ENCODE data around the gene B4GAT1. TPM values are rescaled to one million over a fixed set of nuclear protein-coding genes. Genes with fewer than 3 reads are reported as not detected.

The B4GAT1 gene
- total and polyA plus RNA-seq, 2 donors (not counting 3 experiments of a cell fraction or from before 2014, with no cell fraction given): 21.2 to 21.6 TPM

GRCh38 chr11:66327171-66328030 is 20.0 kb downstream of the B4GAT1 start:
- Histone ChIP-seq H3K4me3 (replicated peaks in 1 of 3; ENCODE audit: insufficient read depth in 1 of 3, low read depth in 1 of 3, low read length in 3 of 3) (no peak overlapping the region), H3K36me3 (ENCODE audit: control insufficient read depth in 2 of 2, extremely low read depth in 1 of 2, insufficient read depth in 2 of 2, low read length in 2 of 2) (no peaks in the 10 kb centered on the region), H3K9me1 (replicated peaks; ENCODE audit: control insufficient read depth, extremely low read depth, insufficient read depth, low read length) (no peaks in the 10 kb centered on the region), H3K27ac (ENCODE audit: insufficient read depth, low read depth, low read length) (no peak overlapping the region), H3K4me2 (ENCODE audit: insufficient read depth, low read length) (no peak overlapping the region), H4K20me1 (replicated peaks; ENCODE audit: control insufficient read depth, extremely low read depth, insufficient read depth, low read length) (no peaks in the 10 kb centered on the region), H3K79me2 (ENCODE audit: control insufficient read depth, insufficient read depth, low read length) (no peaks in the 10 kb centered on the region), H3K9me3 (replicated peaks; ENCODE audit: control insufficient read depth, insufficient read depth, low read length) (no peaks in the 10 kb centered on the region), H2AFZ (ENCODE audit: low read depth, low read length) (peak overlapping the region; percentile 11), H3K9ac (replicated peaks; ENCODE audit: extremely low read depth, insufficient read depth, low read length) (no peak overlapping the region), H3K4me1 (ENCODE audit: control insufficient read depth, extremely low read depth, insufficient read depth, low read length) (peaks cover 7% of the 10 kb centered on the region), H3K27me3 (ENCODE audit: control insufficient read depth in 2 of 2, insufficient read depth in 2 of 2, low read length in 2 of 2) (no peaks in the 10 kb centered on the region)
- intact Hi-C loops (cut with micrococcal nuclease) (loop anchor here (1.0 kb wide), 2 partner anchors 9 to 15 kb away; partner anchors contain the start of gene RIN1), dilution Hi-C loops (cut with MboI; ENCODE audit: extremely low pct_ligation_motif_present, low sequenced_read_pairs) (no loop called here)
- BruUV-seq (replicated peaks): no TSS peak
- DNase-seq (ENCODE audit: low read depth, low spot score) (no peak), FAIRE-seq (no peak)
- POLR2A ChIA-PET: interaction anchor here (1.3 kb wide), 1 partner anchor 16 kb away, joined by 4 read pairs; no protein-coding TSS in a partner anchor
- CTCF ChIA-PET: interaction anchor here (0.6 to 4.0 kb wide), 4 partner anchors 8 to 17 kb away, joined by 3 to 56 read pairs (median 6); partner anchors contain the start of genes CD248 and RIN1
- TF ChIP-seq EZH2 (IDR thresholded peaks at IDR 0.05; ENCODE audit: borderline replicate concordance, low read depth, low read length, severe bottlenecking): no peak
- peak; percentile 37 for TF ChIP-seq FOS (IDR thresholded peaks at IDR 0.05; ENCODE audit: borderline replicate concordance, insufficient read depth, low read length)

- Histone ChIP-seq H3K4me1 (ENCODE audit: control insufficient read depth, extremely low read depth, insufficient read depth, low read length) (peaks cover 7% of the 10 kb centered on the region), H3K27ac (ENCODE audit: insufficient read depth, low read depth, low read length) (no peak overlapping the region), H2AFZ (ENCODE audit: low read depth, low read length) (no peak overlapping the region), H3K9ac (replicated peaks; ENCODE audit: extremely low read depth, insufficient read depth, low read length) (no peak overlapping the region), H3K4me2 (ENCODE audit: insufficient read depth, low read length) (no peak overlapping the region), H3K79me2 (ENCODE audit: control insufficient read depth, insufficient read depth, low read length) (no peaks in the 10 kb centered on the region), H3K27me3 (ENCODE audit: control insufficient read depth in 2 of 2, insufficient read depth in 2 of 2, low read length in 2 of 2) (no peaks in the 10 kb centered on the region), H3K9me1 (replicated peaks; ENCODE audit: control insufficient read depth, extremely low read depth, insufficient read depth, low read length) (no peaks in the 10 kb centered on the region), H4K20me1 (replicated peaks; ENCODE audit: control insufficient read depth, extremely low read depth, insufficient read depth, low read length) (no peaks in the 10 kb centered on the region), H3K4me3 (replicated peaks in 1 of 3; ENCODE audit: insufficient read depth in 1 of 3, low read depth in 1 of 3, low read length in 3 of 3) (no peak overlapping the region), H3K36me3 (ENCODE audit: control insufficient read depth in 2 of 2, extremely low read depth in 1 of 2, insufficient read depth in 2 of 2, low read length in 2 of 2) (no peaks in the 10 kb centered on the region), H3K9me3 (replicated peaks; ENCODE audit: control insufficient read depth, insufficient read depth, low read length) (no peaks in the 10 kb centered on the region)
- DNase-seq (ENCODE audit: low read depth, low spot score): no peak
- CTCF ChIA-PET: interaction anchor here (0.6 to 4.0 kb wide), 4 partner anchors 9 to 17 kb away, joined by 3 to 56 read pairs (median 6); partner anchors contain the start of genes CD248 and RIN1
- dilution Hi-C loops (cut with MboI; ENCODE audit: extremely low pct_ligation_motif_present, low sequenced_read_pairs) (no loop called here), intact Hi-C loops (cut with micrococcal nuclease) (no loop called here)
- POLR2A ChIA-PET: interaction anchor here (1.3 kb wide), 1 partner anchor 15 kb away, joined by 4 read pairs; no protein-coding TSS in a partner anchor
- TF ChIP-seq EZH2 (IDR thresholded peaks at IDR 0.05; ENCODE audit: borderline replicate concordance, low read depth, low read length, severe bottlenecking): no peak
- no peak for TF ChIP-seq GATA2 (IDR thresholded peaks at IDR 0.05; ENCODE audit: insufficient read depth, insufficient read length, low read depth, low read length)
- no peak for TF ChIP-seq JUN (IDR thresholded peaks at IDR 0.05; ENCODE audit: borderline replicate concordance, insufficient read depth, insufficient read length, low read depth)
- TF ChIP-seq POLR2AphosphoS5 (IDR thresholded peaks at IDR 0.05; ENCODE audit: insufficient read depth, low read depth, low read length): no peak
- no peak for TF ChIP-seq MYC (IDR thresholded peaks at IDR 0.05; ENCODE audit: low read depth, low read length)
- TF ChIP-seq MAX (IDR thresholded peaks at IDR 0.05; ENCODE audit: insufficient read depth, insufficient read length): no peak
- no peak for TF ChIP-seq CTCF (IDR thresholded peaks at IDR 0.05; ENCODE audit: extremely low read depth in 1 of 2, insufficient read depth in 1 of 2, low read depth in 1 of 2, low read length in 2 of 2)
- TF ChIP-seq FOS (IDR thresholded peaks at IDR 0.05; ENCODE audit: borderline replicate concordance, insufficient read depth, low read length): no peak
- no peak for TF ChIP-seq POLR2A (IDR thresholded peaks at IDR 0.05; ENCODE audit: low read depth, low read length)
- no peak for FAIRE-seq
- BruUV-seq (replicated peaks): no TSS peak
Measured at GRCh38 chr11:66326261-66327111, 20.9 kb downstream of the B4GAT1 start.
